Omental fat pad (tissue), 4 donors: Measurements from ENCODE around the gene XPC. TPM values are rescaled to one million over a fixed set of nuclear protein-coding genes. Genes with fewer than 3 reads are reported as not detected.

Experiments
- ATAC-seq: fragments of 150-250 bp; one replicate; pipeline ENCODE4 v1.9.1; 2016; ENCODE audit warnings: mild to moderate bottlenecking, moderate library complexity; ENCODE audit not compliant: low FRiP score
- DNase-seq: peaks from one replicate; pipeline ENCODE4 v3.0.0-alpha.2; 2019; ENCODE audit warnings: low spot score
- CTCF ChIP-seq, 3 donors: fragments of 450-650 bp; IDR thresholded peaks; one replicate each; pipeline ENCODE4 v1.5.1; 2016 to 2017; ENCODE audit warnings: antibody characterized with exemption in 3 of 3, mild to moderate bottlenecking in 3 of 3, moderate library complexity in 2 of 3
- total RNA-seq, 4 donors: library from RNA; depleted of rRNA; stranded (reverse); fragments of >200 nt; gene quantifications; one replicate each; pipeline ENCODE4 v1.1.0, GENCODE V29; 2016

The XPC gene
- total RNA-seq, 4 donors from 2014 or later: 26.5 to 47.8 (median 33.8) TPM

DNA sequence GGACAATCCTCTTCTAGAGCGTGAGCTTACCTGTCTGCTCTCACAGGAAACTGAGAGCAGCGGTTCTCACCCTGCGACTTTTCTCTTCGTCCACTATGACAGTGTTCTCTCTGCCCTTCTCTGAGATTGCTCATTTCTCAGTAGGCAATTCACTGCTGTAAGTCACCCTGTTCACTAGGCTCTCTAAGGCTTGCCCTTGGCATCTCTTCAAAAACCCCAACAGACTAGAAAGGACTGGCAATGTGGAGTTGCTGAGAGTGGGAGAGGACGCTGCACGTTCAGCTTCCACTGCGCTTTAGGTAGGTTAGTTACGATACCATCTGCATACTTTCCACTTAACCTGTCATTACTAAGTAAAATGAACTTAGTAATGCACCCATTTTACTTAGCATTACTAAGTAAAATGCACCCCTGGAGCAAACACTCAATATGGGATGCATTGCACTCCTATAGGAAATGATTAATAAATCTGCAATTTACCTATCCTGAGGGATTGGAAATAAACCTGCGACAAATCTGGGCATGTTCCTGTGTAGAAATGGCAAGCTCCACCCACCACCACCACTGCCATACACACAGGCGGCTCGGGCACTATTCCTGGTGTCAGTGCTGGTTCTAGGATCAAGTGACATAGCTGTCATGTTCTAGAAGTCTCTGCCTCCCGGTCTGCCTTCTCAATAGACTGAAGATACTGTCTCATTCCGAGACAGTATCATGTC, 21.4 kb downstream of the XPC start:
- no peak for DNase-seq
- ATAC-seq: no peak
- no peak for TF ChIP-seq CTCF (IDR thresholded peaks at IDR 0.05)

- DNase-seq: no peak
- TF ChIP-seq CTCF (IDR thresholded peaks at IDR 0.05): no peak
- no peak for ATAC-seq
Measured at GRCh38 chr3:14156201-14156600, 22.2 kb downstream of the XPC start.

- DNase-seq: no peak
- no peak for TF ChIP-seq CTCF (IDR thresholded peaks at IDR 0.05)
- ATAC-seq: no peak
Measured at GRCh38 chr3:14154895-14155440, 23.4 kb downstream of the XPC start.

- ATAC-seq (no peak), DNase-seq (no peak)
- no peak for TF ChIP-seq CTCF (IDR thresholded peaks at IDR 0.05)
Measured at GRCh38 chr3:14154276-14154675, 24.1 kb downstream of the XPC start.

DNA sequence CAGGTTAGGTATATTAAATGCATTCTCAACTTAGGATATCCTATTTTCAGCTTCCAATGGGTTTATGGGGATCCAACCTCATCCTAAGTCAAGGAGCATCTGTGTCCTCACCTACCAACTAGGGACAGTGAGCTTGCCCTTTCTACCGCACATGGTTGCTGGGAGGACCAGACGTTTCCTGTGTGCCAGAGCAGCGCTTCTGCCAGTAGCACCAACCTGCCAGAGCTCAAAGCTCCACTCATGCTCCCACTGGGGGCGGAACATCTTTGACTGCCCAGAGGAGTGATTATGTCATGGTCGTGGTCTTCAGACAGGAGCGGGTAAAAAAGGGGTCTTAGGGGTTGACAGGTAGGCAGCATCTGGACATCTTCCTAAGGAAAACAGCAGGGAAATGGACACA, 24.7 kb downstream of the XPC start:
- no peak for TF ChIP-seq CTCF (IDR thresholded peaks at IDR 0.05)
- ATAC-seq (no peak), DNase-seq (no peak)

GRCh38 chr3:14152963-14153355, 25.4 kb downstream of the XPC start:
- no peak for DNase-seq
- no peak for TF ChIP-seq CTCF (IDR thresholded peaks at IDR 0.05)
- no peak for ATAC-seq
